ENCODE results near the gene OLFML2B. TPM values are rescaled to one million over a fixed set of nuclear protein-coding genes. Genes with fewer than 3 reads are reported as not detected.

The OLFML2B gene
- total RNA-seq, 4 donors from 2014 or later: 0.70 to 2.5 (median 1.9) TPM

DNA sequence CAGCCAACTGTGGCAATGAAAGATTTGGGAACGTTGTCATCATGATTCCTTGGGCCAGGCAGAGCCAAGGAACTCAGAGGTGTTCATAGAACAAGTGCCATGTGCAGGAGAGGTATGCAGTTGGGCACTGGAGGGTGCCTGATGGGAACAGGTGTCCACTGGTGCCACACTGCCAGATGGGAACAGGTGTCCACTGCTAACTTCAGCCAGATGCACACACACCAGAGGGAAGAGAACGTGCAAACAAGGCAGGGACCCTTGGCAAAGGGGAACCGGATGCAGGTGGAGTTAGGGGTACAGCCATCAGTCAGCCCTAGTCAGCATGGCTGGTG lies 13.5 kb downstream of the OLFML2B start:
- Histone ChIP-seq H3K27me3 (no peaks in the 10 kb centered on the region), H3K36me3 (no peaks in the 10 kb centered on the region), H3K9me3 (peaks cover 0 to 6% (median 0%) of the 10 kb centered on the region in 4 donors), H3K27ac (no peak overlapping the region), H3K4me1 (no peaks in the 10 kb centered on the region), H3K4me3 (no peak overlapping the region)
- TF ChIP-seq POLR2A (IDR thresholded peaks at IDR 0.05): no peak
- TF ChIP-seq, protein P1, sequence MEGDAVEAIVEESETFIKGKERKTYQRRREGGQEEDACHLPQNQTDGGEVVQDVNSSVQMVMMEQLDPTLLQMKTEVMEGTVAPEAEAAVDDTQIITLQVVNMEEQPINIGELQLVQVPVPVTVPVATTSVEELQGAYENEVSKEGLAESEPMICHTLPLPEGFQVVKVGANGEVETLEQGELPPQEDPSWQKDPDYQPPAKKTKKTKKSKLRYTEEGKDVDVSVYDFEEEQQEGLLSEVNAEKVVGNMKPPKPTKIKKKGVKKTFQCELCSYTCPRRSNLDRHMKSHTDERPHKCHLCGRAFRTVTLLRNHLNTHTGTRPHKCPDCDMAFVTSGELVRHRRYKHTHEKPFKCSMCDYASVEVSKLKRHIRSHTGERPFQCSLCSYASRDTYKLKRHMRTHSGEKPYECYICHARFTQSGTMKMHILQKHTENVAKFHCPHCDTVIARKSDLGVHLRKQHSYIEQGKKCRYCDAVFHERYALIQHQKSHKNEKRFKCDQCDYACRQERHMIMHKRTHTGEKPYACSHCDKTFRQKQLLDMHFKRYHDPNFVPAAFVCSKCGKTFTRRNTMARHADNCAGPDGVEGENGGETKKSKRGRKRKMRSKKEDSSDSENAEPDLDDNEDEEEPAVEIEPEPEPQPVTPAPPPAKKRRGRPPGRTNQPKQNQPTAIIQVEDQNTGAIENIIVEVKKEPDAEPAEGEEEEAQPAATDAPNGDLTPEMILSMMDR (IDR thresholded peaks at IDR 0.05): no peak
- DNase-seq: no peak

DNA sequence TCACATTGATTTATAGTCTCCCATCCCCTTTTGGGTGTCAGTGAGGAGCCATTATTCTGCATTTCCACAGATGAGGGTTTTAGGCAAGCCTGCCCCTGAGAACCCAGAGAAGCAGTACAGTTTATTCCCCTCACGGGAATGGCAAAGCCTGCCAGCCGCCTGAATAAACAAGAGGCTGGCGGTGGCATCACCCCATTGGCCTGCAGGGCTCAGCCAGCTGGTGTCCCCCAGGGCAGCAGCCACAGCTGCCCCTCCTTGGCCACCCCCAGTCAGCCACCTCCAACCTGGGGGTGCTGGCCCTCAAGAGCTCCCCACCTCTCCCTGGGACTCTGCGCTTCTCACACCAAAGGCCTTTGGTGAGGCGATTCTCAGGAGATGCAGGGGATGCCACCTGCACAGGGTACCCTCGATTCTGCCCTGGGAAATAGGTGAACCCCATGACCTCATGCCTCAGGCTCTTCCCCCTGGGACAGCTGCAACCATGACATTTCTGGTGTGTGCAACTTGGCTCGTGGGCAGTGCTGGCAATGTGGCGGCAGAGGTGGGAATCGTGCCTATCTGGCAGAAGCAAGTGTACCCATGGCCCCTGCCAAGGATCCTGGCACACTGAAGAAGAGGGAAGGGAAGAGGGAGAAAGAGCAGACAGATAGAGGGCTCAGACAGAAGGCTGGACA lies 14.0 kb downstream of the OLFML2B start:
- Histone ChIP-seq H3K27me3 (no peaks in the 10 kb centered on the region), H3K4me3 (no peak overlapping the region), H3K9me3 (peaks cover 0 to 6% (median 0%) of the 10 kb centered on the region in 4 donors), H3K4me1 (no peaks in the 10 kb centered on the region), H3K27ac (no peak overlapping the region), H3K36me3 (no peaks in the 10 kb centered on the region)
- DNase-seq: no peak
- TF ChIP-seq, protein P1 (IDR thresholded peaks at IDR 0.05): no peak
- no peak for TF ChIP-seq POLR2A (IDR thresholded peaks at IDR 0.05)

DNA sequence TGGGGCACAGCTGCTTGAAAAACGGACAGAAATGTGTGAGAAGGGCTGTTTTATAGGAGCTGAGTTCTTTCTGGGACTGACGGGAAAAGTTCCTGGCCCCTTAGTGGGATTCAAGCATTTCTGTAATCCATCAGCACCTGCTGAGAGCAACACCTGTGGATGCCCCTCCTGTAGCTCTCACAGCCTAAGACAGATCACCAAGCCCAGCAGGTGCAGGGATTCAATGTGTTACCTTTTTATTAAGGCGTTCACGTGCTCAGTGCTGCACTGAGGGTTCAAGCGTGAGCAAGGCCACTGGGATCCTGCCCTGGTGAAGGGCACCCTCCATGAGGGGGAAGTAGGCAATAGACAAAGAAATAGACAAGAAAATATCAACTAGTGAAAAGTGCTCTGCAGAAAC lies 14.9 kb downstream of the OLFML2B start:
- H3K36me3 ChIP-seq: no peaks in the 10 kb centered on the region
- peaks cover 0 to 6% (median 0%) of the 10 kb centered on the region in 4 donors for H3K9me3 ChIP-seq
- H3K27me3 ChIP-seq: no peaks in the 10 kb centered on the region
- no peak for DNase-seq
- H3K27ac ChIP-seq: no peak overlapping the region
- TF ChIP-seq, protein P1 (IDR thresholded peaks at IDR 0.05): no peak
- no peak for TF ChIP-seq POLR2A (IDR thresholded peaks at IDR 0.05)
- H3K4me1 ChIP-seq: no peaks in the 10 kb centered on the region
- H3K4me3 ChIP-seq: no peak overlapping the region

DNA sequence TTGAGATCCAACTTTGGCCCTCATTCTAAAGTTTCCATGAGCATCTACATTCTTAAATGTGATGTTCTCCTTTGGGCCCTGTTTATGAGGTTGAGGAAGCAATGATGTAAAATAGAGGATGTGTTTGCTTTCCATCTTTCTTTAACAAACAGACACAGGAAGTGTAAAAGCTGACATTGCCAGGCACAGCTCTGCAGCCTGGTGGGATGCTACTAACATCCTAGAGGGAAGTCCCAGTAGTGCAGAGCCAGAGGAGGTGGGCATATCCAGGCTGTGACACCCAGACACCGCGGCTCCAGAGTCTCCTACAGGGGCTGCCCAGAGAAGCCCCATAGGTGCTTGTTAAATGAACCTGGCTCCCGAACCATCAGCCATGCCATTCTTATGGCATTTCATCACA lies 16.2 kb downstream of the OLFML2B start:
- no peaks in the 10 kb centered on the region for H3K36me3 ChIP-seq
- H3K27me3 ChIP-seq: no peaks in the 10 kb centered on the region
- no peak overlapping the region for H3K4me3 ChIP-seq

DNA sequence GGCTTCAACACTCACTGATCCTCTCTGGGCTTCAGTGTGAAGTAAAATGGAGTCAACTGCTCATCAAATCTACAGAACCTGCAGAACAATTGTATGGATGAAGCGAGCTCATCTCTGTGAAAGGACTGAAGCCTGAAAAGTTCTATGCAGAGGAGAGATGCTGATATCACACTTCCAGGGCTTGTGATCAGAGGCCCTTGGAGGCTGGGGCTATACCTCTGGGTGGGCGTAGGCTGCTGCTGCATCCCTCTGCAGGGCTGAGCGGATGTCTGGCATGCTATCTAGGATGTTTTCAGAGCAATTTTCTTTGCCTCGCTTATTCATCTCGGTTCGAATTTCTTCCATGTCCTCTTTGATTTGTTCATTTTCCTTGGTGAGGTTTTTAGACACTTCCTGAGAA lies 17.6 kb downstream of the OLFML2B start:
- Histone ChIP-seq H3K27me3 (no peaks in the 10 kb centered on the region), H3K36me3 (no peaks in the 10 kb centered on the region), H3K4me3 (no peak overlapping the region), H3K9me3 (no peaks in the 10 kb centered on the region), H3K4me1 (no peaks in the 10 kb centered on the region), H3K27ac (no peak overlapping the region)
- DNase-seq: no peak
- no peak for TF ChIP-seq POLR2A (IDR thresholded peaks at IDR 0.05)
- TF ChIP-seq, protein P1 (IDR thresholded peaks at IDR 0.05): no peak

More for the DNA sequence above, 16.2 kb downstream of the OLFML2B start:
- Histone ChIP-seq H3K4me1 (no peaks in the 10 kb centered on the region), H3K9me3 (no peaks in the 10 kb centered on the region), H3K27ac (no peak overlapping the region)
- TF ChIP-seq POLR2A (IDR thresholded peaks at IDR 0.05): no peak
- TF ChIP-seq, protein P1 (IDR thresholded peaks at IDR 0.05): no peak
- DNase-seq: no peak

Measured in Peyer's patch (tissue), 4 donors.